ENCODE measurements around the gene PKNOX2.

The PKNOX2 gene, protein sequence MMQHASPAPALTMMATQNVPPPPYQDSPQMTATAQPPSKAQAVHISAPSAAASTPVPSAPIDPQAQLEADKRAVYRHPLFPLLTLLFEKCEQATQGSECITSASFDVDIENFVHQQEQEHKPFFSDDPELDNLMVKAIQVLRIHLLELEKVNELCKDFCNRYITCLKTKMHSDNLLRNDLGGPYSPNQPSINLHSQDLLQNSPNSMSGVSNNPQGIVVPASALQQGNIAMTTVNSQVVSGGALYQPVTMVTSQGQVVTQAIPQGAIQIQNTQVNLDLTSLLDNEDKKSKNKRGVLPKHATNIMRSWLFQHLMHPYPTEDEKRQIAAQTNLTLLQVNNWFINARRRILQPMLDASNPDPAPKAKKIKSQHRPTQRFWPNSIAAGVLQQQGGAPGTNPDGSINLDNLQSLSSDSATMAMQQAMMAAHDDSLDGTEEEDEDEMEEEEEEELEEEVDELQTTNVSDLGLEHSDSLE

DNA sequence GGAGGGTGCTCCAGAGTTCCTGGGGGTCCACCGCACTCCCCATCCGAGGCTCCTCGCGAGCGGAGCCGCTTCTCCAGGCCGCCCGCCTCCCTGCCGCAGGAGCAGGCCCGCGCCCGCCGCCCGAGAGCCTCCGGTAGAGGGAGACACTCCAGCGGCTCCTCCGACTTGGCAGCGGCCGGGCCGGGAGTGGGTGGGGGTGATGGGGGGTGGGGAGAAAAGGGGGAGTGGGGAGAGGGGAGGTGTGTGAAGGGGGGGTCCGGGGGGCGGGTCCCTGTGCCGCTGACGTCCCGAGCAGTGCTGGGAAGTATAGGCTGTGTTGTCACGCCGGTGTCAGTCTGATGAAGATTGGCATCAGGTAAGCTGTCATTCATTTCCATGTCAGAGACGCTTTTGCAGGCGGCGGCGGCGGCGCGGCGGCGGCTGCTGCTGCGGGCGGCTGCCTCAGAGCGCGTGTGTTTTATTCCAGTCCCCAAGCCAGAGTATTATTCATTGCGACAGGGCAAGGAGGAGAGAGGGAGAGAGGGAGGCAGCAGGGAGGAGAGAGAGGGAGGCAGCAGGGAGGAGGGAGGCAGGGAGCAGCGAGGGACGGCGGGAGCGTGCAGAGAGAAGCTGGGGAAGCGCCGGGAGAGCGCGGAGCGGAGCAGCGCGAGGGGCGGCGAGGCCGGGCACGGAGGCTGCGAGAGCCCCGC lies at the start of gene PKNOX2:
PKNOX2 (plus strand) TSS at position 330 of the 689 bp plus-strand sequence. CDS start 186,555 bp downstream, outside the sequence.
- DNase-seq, result peak; percentile 81

DNA sequence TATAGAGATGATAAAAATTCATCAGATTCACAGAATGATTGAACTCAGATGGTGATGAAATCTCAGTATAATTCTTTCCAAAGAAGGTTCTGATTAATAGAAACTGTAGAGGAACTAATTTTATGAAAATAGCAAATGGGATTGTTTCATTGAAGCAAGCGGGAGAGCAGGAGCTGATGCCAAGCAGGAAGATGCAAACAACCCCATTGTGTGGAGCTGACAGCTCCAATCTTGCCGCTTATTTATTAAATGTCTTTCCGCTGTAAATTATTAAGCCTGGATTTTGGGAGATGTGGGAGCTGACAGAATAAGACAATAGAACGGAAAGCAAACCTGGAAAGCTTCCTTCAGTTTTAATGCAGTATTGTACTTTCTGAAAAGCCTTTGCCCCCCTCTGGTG lies 47.1 kb upstream of the PKNOX2 start:
- no peak for DNase-seq

DNA sequence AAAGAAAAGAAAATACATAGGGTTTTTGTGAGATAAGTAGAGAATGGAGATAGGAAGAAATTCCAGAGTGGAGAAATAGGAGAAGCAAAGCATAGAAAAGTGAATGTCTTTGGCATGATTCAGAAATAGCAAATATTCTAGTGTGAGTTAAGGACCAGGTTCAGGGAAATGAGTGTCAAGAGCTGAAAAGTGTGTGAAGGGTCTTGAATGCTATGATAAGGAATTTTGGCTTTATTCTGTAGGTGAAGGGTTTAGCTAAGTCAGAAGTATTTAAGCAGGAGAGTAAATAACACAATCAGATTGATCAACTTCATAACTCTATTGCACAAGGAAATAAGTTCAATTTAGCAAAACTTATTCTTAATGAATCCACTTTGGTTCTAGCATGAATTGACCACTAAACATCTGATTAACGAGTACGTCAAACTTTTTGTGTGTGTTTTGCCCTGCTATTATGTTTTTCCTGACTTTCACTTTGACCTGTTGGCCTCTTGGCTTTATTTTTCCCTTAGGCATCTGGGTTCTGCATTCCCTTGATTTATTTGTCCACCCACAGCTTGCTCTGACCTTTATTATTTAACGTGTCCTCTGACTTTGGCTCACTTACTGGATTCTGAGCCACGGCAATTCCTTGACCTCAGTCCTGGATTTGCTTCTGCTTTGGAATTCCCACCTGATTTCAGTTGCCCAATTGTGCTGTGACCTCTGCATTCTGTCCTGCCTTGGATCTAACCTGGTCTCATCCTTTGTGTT lies 41.2 kb upstream of the PKNOX2 start:
- DNase-seq, result no peak

DNA sequence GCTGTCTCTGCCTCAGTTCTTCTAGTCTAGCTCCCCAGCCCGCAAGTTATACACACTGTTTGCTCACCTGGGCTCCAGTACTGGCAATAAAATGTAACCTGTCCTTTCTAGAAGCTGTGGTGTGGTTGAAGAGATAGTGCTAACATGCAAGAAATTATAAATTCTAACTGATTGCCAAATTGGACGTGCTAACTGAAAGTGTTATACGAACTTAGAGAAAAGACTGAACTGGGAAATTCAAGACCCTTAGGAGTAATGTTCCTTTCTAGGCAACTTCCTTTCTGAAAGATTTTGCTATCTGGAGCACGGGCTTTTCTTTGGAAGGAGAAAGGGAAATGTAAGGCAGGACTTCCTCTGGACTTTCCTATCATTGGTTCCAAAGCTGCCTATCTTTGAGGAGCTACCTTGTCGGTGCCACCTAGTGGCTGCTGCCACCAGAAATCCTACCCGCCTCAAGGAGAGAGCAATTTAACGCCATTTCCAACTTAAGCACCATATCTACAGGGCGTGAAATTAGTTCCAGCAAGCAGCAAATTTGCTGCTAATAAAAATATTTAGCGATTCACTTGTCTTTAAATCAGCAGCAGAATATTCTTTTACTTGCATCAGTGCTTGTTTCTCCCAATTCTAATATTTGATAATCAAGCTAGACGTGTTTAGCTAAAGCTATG lies 40.5 kb upstream of the PKNOX2 start:
- peak; percentile 36 for DNase-seq

DNA sequence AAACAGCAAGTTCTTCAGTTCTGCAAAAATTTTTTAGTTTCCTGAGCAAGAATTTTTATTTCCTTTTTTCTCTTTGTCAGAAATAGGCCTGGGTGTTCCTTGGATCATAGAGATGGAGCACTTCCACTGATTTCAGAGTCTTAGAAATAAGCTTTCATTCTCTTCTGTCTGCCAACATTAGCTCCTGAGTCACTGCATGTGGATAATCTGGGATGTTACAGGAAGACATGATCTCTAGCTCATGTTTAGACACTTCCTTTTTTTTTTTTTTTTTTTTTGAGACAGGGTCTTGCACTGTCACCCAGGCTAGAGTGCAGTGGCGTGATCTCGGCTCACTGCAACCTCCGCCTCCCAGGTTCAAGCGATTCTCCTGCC lies 39.9 kb upstream of the PKNOX2 start:
- no peak for DNase-seq

DNA sequence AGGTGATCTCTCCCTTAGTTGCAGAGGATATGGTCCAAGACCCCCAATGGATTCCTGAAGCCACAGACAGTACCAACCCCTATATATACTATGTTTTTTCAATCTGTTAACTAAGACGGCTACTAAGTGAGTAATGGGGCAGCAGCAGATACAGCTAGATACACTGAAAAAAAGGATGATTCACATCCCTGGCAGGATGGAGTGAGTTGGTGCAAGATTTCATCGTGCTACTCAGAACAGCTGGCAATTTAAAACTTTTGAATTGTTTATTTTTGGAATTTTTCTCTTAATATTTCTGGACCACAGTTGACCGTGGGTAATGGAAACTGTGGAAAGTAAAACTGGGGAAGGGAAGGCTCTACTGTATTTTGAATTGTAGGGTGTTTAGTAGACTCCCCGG lies 36.1 kb upstream of the PKNOX2 start:
- DNase-seq, result no peak

DNA sequence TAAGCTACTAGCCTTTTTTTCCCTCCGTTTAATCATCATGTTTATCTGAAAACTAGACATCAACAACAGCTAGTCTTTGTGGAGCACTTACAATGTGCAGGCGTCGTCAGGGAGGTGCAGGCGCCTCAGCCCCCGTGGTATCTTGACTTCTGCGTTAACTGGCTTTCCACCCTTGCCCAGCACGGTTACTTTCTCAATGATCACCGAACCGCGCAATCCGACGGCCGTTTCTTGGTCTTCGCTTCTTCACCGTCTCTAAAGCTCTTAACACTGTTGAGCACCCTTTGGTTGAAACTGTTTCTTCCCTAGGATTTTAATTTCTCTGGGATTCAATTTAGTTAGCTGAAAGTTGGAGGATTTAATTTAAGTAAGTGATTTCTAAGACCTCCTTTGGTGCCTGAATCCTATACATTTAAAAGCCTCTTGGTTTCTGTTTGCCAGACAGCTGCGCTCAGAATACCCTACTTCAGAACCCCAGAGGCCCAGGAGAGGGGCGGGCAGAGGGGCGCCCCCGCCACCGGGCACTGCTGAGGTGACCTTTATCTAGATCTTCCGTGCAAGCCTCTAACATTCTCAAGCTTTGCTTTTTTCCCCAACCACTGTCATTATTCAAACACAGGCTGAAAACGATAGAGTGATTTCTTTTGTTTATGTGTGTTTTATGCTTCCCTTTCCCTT lies 35.1 kb upstream of the PKNOX2 start:
- DNase-seq, result no peak

DNA sequence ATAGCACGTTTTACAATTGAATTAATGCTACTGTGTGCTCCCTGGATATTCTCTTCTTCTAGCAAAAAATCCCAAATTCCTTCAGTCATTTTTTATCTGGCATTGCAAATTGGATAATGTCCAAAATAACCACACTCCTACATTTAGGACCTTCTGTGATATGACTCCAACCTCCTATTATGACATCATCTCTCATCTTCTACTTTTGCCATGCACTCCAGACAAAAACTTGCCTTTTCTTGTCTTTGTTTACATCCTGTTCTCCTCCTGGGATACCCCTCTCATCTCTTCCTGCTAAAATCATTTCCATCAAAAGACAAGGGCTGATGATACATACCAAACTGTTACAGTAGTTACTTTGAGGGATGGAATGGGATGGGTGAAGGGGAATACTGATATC lies 32.5 kb upstream of the PKNOX2 start:
- DNase-seq, result no peak

DNA sequence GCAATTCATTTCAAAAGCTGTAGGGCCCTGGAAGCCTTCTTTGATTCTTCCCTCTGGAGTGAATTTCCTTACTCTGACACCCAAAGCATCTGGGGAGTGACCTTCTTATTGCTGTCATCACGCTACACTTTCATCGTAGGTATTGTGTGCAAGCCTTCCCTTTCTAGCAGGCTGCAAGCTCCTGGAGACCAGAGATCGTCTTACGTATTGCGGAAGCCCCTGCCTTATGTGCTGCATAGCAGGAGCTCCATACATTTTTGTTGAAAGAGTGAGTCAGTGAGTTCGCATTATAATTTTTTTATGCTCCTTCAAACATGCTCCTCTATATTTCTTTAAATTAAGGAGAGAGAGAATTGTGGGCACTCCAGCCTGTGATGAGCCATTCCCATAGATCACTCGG lies 32.0 kb upstream of the PKNOX2 start:
- no peak for DNase-seq

DNA sequence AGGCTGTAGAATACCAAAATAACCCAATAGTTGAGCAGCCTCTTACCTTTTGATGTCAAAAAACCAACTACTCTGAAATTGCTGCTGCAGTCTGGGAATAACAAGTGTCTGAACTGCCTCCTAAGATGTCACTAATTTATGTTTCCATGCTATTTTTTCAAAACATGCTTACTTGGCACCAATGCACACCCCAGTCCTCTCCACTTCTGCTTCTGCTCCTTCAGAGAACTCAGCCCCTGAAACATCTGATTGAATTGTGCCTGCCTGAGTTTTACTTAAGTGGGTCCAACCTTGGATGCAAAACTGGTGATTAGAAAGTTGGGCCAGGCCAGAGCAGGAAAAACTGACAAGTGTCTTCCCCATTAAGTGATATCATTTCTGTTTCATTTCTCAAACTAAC lies 28.6 kb upstream of the PKNOX2 start:
- no peak for DNase-seq

DNA sequence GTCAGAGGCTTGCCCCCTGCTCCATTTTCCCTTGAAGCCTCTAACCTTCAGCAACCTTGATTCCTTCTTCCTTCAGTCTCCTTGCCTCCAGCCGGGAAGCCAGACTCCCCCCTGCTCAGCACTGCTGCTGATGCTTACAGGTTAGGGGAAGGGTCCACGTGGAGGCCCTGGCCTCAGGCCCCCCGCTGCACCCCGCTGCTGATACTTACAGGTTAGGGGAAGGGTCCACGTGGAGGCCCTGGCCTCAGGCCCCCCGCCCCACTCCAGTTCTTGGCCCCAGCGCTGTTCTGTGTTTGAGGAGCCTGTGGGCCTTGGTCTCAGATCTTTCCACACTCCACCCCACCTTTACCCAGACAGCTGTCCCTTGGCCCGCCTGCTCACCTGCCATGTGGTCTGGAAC lies 25.6 kb upstream of the PKNOX2 start:
- DNase-seq, result no peak

DNA sequence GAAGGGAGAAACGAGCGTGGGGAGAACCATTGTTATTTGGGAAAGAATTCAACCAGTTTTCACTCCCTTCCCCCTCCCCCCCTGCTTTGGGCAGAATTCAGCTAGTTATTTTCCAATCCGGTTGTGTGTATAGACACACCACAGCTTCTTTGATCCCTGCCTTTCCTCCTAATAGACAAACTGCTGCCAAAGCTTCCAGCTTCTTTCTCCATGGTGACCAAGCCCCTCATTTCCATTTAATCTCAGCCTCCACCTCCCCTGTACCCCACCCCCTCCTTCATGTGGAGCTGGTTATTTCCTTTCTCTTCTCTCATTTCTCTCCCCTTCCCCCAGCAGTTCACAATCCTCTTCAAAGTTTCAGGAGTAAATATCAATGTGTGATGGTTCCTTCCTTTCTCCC lies 24.8 kb upstream of the PKNOX2 start:
- DNase-seq, result no peak

DNA sequence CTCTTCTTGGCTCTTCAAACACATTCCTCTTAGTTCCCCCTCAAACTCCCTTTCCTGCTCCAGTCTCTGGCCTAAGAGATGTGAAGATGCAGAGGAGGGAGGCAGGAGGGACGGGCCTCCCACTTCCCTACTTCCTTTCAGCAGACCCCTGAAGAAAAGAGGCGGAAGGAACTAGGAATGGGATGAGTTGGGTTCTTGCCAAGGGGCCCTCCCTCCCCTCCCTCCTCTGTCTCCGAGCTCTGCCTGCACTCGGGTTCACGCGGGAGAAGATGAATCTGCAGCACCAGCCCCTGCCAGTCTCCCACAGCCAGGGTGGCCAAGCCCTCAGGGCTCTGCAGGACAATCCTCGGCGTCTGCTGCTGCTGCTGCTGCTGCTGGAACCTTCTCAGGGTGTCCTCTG lies 24.3 kb upstream of the PKNOX2 start:
- DNase-seq, result no peak

DNA sequence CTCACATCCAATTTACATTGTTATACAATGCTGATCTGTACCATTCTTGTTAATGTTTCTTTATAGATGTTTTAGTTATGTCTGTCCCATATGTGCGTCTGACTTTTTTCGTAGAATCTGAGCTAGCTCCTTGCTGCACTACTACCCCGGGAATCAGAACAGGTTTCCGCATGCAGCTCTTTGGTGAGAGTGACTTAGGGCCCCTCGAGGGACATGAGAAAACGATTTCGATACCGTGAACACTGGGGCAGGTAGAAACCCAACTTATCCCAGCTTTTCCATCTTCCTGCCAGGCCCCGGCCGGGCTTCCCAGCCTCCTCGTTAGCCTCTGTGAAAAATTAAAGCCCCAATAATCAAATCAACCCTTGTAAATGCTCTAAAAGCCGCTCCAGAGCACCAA lies 23.4 kb upstream of the PKNOX2 start:
- DNase-seq, result no peak

DNA sequence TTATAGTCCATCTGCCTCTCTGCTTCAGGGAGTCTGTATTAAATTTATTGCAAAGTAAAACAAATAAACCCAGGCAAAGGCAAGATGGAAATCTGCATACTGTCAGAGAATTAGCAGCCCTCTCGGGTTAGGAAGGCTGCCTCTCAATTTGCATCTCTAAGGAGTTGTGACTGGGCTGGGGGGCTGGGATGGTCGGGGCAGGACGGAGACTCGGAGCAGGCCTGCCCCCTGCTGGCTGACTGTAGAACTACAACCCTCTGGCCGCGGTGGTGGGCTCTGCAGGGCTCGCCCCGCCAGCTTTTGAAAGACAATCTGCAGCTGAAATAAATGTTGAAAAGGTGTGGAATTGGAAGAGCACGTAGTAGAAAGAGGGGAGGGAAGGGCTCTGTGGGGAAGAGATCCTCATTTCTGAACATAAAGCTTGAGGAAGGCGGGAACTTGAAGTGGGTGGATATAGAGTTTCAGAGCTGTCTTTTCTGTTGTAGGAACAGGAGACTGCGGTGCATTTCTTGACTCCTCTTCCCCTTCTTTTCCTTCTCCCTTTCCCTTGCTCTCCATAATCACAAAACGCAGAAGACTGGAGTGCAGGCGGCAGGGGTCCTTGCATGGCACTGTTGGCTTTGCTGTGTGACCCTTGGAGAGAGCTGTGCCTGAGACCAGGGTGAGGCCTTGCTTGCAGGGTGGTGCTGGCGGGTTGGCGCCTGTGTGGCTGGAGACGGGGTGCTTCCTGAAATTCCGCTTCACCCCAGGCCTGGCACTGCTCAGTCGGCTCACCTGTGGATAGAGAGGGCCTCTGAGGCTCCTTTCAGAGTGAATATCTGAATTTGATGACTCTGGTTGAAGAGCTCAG lies 22.6 kb upstream of the PKNOX2 start:
- peak; percentile 39 for DNase-seq

DNA sequence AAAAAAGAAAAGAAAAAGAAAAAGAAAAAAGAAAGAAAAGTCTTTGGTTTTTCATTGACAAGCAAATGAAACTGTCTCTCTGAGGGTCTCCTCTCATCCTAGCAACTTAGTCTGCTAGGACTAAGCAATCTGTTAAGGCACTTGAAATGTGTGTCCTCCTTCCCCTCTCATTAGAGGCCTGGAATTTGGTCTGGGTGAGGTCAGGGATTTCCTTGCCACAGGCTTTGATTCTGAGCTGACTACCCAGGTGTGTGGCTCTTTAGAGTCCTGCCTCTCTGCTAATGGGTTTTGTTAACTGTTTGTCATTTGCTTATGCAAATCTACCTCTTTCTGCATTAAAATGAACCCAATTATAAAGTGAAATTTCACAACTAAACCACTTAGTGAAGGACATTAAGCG lies 18.3 kb upstream of the PKNOX2 start:
- no peak for DNase-seq

DNA sequence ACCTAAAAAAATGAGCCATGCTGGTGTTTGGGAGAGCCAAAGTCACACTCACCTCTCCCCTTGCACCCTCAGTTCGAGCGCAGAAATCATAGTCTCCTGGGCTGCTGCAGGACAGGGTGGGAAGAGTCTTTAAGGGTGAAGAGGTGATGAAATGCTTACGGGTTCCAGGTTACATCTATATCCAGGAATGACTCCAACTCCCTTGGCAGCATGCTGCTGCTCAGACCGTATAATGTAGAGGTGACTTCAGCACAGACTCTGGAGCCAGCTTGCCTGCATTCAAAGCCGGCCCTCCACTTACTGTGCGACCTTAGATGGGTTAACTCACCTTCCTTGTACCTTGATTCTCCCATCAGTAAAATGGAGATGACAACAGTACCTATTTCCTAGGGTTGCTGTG lies 17.3 kb upstream of the PKNOX2 start:
- no peak for DNase-seq

DNA sequence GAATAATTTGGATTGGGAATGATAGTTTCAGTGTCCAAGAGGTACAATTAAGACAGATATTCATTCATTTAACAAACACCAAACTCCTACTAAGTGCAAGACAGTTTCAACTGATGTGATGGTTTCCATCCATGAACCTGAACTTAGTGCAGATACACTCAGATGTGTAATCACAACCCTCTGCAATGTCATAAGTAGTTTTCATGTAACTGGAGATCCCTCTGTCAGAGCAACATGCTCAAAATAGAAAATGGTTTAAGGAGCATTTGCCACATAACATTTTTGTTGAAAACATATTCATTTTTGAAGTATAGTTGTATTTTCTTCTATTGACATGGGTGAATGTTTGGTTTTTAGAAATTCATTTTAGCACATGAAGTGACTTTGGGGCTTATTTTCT lies 16.5 kb upstream of the PKNOX2 start:
- DNase-seq, result no peak

DNA sequence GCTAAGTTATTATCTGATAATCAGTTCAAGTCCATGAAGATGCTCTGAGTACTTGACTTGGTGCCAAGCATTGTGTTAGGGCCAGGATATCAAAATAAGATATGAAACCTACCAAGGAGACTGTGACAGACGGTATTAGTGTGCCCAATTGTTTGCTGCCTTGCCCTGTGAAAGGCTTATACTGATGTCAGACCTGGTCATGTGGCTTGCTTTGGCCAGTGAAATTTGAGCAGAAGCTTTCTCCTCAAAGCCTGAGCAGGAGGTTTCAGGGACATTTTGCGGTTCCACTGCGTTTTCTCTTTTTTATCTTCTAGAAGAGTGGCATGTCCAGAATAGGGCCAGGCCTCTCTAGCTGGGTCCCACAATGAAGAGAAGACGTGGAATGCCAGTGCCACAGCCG lies 15.8 kb upstream of the PKNOX2 start:
- no peak for DNase-seq

DNA sequence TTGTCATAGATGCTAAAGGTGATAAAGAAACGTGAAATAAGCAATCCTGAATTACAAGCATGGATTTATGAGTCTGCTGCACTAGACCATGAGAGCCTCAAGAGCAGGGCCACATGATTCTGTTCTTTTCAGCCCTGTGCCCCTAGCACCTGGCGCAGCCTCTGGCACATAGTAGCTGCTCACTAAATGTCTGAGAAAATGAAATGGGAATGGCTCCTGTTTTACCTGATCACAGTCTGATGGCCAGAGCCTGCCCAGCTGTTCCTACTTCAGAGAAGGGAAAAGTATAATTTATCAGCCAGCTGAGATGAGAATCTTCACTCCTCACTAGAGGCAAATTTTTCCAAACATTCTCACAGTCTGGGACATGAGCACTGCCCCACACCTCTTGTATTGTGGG lies 10.7 kb upstream of the PKNOX2 start:
- no peak for DNase-seq

DNA sequence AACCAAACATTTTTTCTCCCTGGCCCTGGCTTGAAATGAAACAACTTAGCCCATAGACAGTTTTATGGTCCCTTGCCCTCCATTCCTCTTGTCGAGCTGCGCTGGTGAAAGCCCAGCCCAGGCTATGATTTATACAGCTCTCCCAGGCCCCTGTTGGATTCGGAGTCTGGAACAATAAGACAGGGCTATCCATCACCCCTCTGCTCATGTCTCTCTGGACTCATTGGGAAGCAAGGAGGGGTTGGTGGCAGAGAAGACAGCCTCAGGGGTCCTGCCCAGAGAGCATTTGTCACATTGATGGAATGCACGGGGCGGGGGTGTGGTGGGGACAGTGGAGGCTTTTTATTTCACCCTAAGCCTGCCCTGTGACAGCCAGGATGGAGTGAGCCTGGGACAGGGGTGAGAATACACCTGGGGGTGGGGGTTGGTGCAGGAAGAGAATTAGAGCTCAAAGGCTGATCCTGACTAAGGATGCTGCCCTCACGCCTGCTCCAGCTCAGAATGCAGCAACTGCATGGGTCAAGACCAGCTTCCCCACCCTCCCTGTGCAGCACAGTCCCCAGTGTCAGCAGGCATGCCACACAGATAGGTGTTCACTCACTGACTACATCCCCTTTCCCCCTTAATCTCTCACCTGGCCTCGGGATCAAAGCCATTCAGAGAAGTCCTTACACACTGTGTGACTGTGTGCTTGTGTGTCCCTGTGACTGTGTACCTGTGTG lies 10.0 kb upstream of the PKNOX2 start:
- DNase-seq, result no peak
